Head of caudate nucleus (tissue), 42 donors: ENCODE measurements around the gene GBF1.

ENCODE experiments used
- DNase-seq, 42 donors: peaks; one replicate each; pipeline versions ENCODE4 v3.0.0 to v3.0.0-alpha.2; 2020 to 2021; ENCODE audit warnings: mixed read lengths in 7 of 42
- intact Hi-C: fragments of 100-400 bp; cut with DNase I; formaldehyde crosslinking; loops from one replicate; pipeline ENCODE4 v1.15.0; 2022

The GBF1 gene

GRCh38 chr10:102262744-102263370 lies 17.5 kb downstream of the GBF1 start:
- peak in 2 of 42 donors; percentile 10 to 42 for DNase-seq
- intact Hi-C loops: no loop called here

GRCh38 chr10:102264371-102264770 lies 19.0 kb downstream of the GBF1 start:
- intact Hi-C loops: no loop called here
- DNase-seq: no peak

- no peak for DNase-seq
Measured at GRCh38 chr10:102266670-102267069, 21.3 kb downstream of the GBF1 start.

GRCh38 chr10:102267748-102268147 lies 22.4 kb downstream of the GBF1 start:
- intact Hi-C loops: no loop called here

More at GRCh38 chr10:102266670-102267069, 21.3 kb downstream of the GBF1 start:
- intact Hi-C loops: no loop called here

GRCh38 chr10:102268375-102268888 lies 23.1 kb downstream of the GBF1 start:
- intact Hi-C loops: no loop called here
- no peak for DNase-seq

More at GRCh38 chr10:102267748-102268147, 22.4 kb downstream of the GBF1 start:
- no peak for DNase-seq

GRCh38 chr10:102269017-102269416 lies 23.7 kb downstream of the GBF1 start:
- intact Hi-C loops: no loop called here
- DNase-seq: no peak

GRCh38 chr10:102274062-102274461 lies 28.7 kb downstream of the GBF1 start:
- no peak for DNase-seq
- intact Hi-C loops: no loop called here

- no peak for DNase-seq
- intact Hi-C loops: no loop called here
Measured at GRCh38 chr10:102275343-102275742, 30.0 kb downstream of the GBF1 start.

- intact Hi-C loops: no loop called here
- DNase-seq: no peak
Measured at GRCh38 chr10:102279104-102279503, 33.8 kb downstream of the GBF1 start.

- intact Hi-C loops: no loop called here
- peak in 25 of 42 donors; percentile 6 to 54 (median 20) for DNase-seq
Measured at GRCh38 chr10:102280397-102281101, 35.2 kb downstream of the GBF1 start.

GRCh38 chr10:102281102-102281487 lies 35.8 kb downstream of the GBF1 start:
- no peak for DNase-seq
- intact Hi-C loops: no loop called here

GRCh38 chr10:102283488-102283887 lies 38.2 kb downstream of the GBF1 start:
- intact Hi-C loops: no loop called here
- DNase-seq: peak in 4 of 42 donors; percentile 3 to 28 (median 20)

- intact Hi-C loops: no loop called here
Measured at GRCh38 chr10:102283890-102284289, 38.6 kb downstream of the GBF1 start.

GRCh38 chr10:102284531-102284930 lies 39.2 kb downstream of the GBF1 start:
- intact Hi-C loops: no loop called here
- no peak for DNase-seq

More at GRCh38 chr10:102283890-102284289, 38.6 kb downstream of the GBF1 start:
- no peak for DNase-seq

- no peak for DNase-seq
- intact Hi-C loops: no loop called here
Measured at GRCh38 chr10:102285133-102285532, 39.8 kb downstream of the GBF1 start.

- intact Hi-C loops: no loop called here
Measured at GRCh38 chr10:102286216-102286615, 40.9 kb downstream of the GBF1 start.

GRCh38 chr10:102287538-102287937 lies 42.2 kb downstream of the GBF1 start:
- intact Hi-C loops: no loop called here

More at GRCh38 chr10:102286216-102286615, 40.9 kb downstream of the GBF1 start:
- no peak for DNase-seq

GRCh38 chr10:102287991-102288390 lies 42.7 kb downstream of the GBF1 start:
- intact Hi-C loops: no loop called here

More at GRCh38 chr10:102287538-102287937, 42.2 kb downstream of the GBF1 start:
- no peak for DNase-seq

GRCh38 chr10:102289356-102289755 lies 44.0 kb downstream of the GBF1 start:
- DNase-seq: peak in 7 of 42 donors; percentile 2 to 43 (median 19)
- intact Hi-C loops: no loop called here

More at GRCh38 chr10:102287991-102288390, 42.7 kb downstream of the GBF1 start:
- DNase-seq: no peak

- no peak for DNase-seq
- intact Hi-C loops: no loop called here
Measured at GRCh38 chr10:102289840-102290239, 44.5 kb downstream of the GBF1 start.
